ENCODE results near the gene COL4A5.

The COL4A5 gene

GRCh38 chrX:108704839-108705238, 265.2 kb downstream of the COL4A5 start:
- H3K27me3 ChIP-seq (ENCODE audit: insufficient read depth, low read length), result no peaks in the 10 kb centered on the region
- H3K79me2 ChIP-seq (ENCODE audit: insufficient read depth, low read length), result no peaks in the 10 kb centered on the region
- no peaks in the 10 kb centered on the region for H3K36me3 ChIP-seq (ENCODE audit: insufficient read depth, low read length)
- no peak overlapping the region for H3K4me2 ChIP-seq (ENCODE audit: low read length)
- no peak overlapping the region for H2AFZ ChIP-seq (ENCODE audit: low read length)
- no peak for TF ChIP-seq EZH2 (IDR thresholded peaks at IDR 0.05; ENCODE audit: borderline replicate concordance, low read length)
- TF ChIP-seq, protein P1, sequence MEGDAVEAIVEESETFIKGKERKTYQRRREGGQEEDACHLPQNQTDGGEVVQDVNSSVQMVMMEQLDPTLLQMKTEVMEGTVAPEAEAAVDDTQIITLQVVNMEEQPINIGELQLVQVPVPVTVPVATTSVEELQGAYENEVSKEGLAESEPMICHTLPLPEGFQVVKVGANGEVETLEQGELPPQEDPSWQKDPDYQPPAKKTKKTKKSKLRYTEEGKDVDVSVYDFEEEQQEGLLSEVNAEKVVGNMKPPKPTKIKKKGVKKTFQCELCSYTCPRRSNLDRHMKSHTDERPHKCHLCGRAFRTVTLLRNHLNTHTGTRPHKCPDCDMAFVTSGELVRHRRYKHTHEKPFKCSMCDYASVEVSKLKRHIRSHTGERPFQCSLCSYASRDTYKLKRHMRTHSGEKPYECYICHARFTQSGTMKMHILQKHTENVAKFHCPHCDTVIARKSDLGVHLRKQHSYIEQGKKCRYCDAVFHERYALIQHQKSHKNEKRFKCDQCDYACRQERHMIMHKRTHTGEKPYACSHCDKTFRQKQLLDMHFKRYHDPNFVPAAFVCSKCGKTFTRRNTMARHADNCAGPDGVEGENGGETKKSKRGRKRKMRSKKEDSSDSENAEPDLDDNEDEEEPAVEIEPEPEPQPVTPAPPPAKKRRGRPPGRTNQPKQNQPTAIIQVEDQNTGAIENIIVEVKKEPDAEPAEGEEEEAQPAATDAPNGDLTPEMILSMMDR (IDR thresholded peaks at IDR 0.05; ENCODE audit: low read length), result no peak
- H3K4me1 ChIP-seq (ENCODE audit: insufficient read depth, low read length, severe bottlenecking), result no peaks in the 10 kb centered on the region
- no peaks in the 10 kb centered on the region for H3F3A ChIP-seq (ENCODE audit: insufficient read depth, low read length)
- no peak overlapping the region for H3K27ac ChIP-seq (ENCODE audit: low read depth, low read length, poor library complexity, severe bottlenecking)
- H3K9ac ChIP-seq (ENCODE audit: low read length), result no peak overlapping the region
- H3K9me2 ChIP-seq (ENCODE audit: low read depth, low read length), result no peaks in the 10 kb centered on the region
- H3K4me3 ChIP-seq (ENCODE audit: low read depth, low read length, poor library complexity, severe bottlenecking), result no peak overlapping the region
- no peaks in the 10 kb centered on the region for H3K9me3 ChIP-seq (ENCODE audit: low read length)
- no peaks in the 10 kb centered on the region for H4K20me1 ChIP-seq (ENCODE audit: insufficient read depth, low read length)

DNA sequence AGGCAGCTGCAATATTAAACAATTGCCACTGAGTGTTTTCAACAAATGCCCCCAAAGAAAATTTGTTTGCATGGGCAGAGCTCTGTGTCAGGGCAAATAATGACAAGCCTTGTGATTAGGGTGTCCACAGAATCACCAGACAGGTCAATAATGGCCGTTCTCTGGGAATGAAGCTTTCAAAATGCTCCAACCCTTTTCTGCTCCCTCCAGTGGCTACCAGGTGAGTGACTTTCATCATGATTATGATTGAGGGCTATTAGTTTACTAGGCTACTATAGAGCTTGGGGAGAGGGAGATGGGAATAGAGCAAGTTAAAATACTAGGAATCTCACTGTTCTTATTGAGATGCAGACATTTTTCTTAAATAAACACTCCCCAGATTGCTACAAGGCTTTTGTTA, 273.2 kb downstream of the COL4A5 start:
- no peak overlapping the region for H3K9ac ChIP-seq (ENCODE audit: low read length)
- H4K20me1 ChIP-seq (ENCODE audit: insufficient read depth, low read length), result no peaks in the 10 kb centered on the region
- H3K27me3 ChIP-seq (ENCODE audit: insufficient read depth, low read length), result no peaks in the 10 kb centered on the region
- no peaks in the 10 kb centered on the region for H3K79me2 ChIP-seq (ENCODE audit: insufficient read depth, low read length)
- H3K4me3 ChIP-seq (ENCODE audit: low read depth, low read length, poor library complexity, severe bottlenecking), result no peak overlapping the region
- no peak for TF ChIP-seq EZH2 (IDR thresholded peaks at IDR 0.05; ENCODE audit: borderline replicate concordance, low read length)
- TF ChIP-seq, protein P1 (IDR thresholded peaks at IDR 0.05; ENCODE audit: low read length), result no peak
- H3F3A ChIP-seq (ENCODE audit: insufficient read depth, low read length), result no peaks in the 10 kb centered on the region
- H3K27ac ChIP-seq (ENCODE audit: low read depth, low read length, poor library complexity, severe bottlenecking), result no peak overlapping the region
- no peaks in the 10 kb centered on the region for H3K9me3 ChIP-seq (ENCODE audit: low read length)
- no peaks in the 10 kb centered on the region for H3K36me3 ChIP-seq (ENCODE audit: insufficient read depth, low read length)
- no peaks in the 10 kb centered on the region for H3K9me2 ChIP-seq (ENCODE audit: low read depth, low read length)
- no peak overlapping the region for H3K4me2 ChIP-seq (ENCODE audit: low read length)
- no peaks in the 10 kb centered on the region for H3K4me1 ChIP-seq (ENCODE audit: insufficient read depth, low read length, severe bottlenecking)
- H2AFZ ChIP-seq (ENCODE audit: low read length), result no peak overlapping the region

- no peak overlapping the region for H3K4me2 ChIP-seq (ENCODE audit: low read length)
- H3K79me2 ChIP-seq (ENCODE audit: insufficient read depth, low read length), result no peaks in the 10 kb centered on the region
- no peak overlapping the region for H2AFZ ChIP-seq (ENCODE audit: low read length)
- H3K4me3 ChIP-seq (ENCODE audit: low read depth, low read length, poor library complexity, severe bottlenecking), result no peak overlapping the region
- no peaks in the 10 kb centered on the region for H3K4me1 ChIP-seq (ENCODE audit: insufficient read depth, low read length, severe bottlenecking)
- TF ChIP-seq, protein P1 (IDR thresholded peaks at IDR 0.05; ENCODE audit: low read length), result no peak
- TF ChIP-seq EZH2 (IDR thresholded peaks at IDR 0.05; ENCODE audit: borderline replicate concordance, low read length), result no peak
- no peaks in the 10 kb centered on the region for H3K9me2 ChIP-seq (ENCODE audit: low read depth, low read length)
- H3K9me3 ChIP-seq (ENCODE audit: low read length), result no peaks in the 10 kb centered on the region
- no peaks in the 10 kb centered on the region for H3K36me3 ChIP-seq (ENCODE audit: insufficient read depth, low read length)
- H3K27ac ChIP-seq (ENCODE audit: low read depth, low read length, poor library complexity, severe bottlenecking), result no peak overlapping the region
- H4K20me1 ChIP-seq (ENCODE audit: insufficient read depth, low read length), result no peaks in the 10 kb centered on the region
- no peaks in the 10 kb centered on the region for H3F3A ChIP-seq (ENCODE audit: insufficient read depth, low read length)
- no peak overlapping the region for H3K9ac ChIP-seq (ENCODE audit: low read length)
- H3K27me3 ChIP-seq (ENCODE audit: insufficient read depth, low read length), result no peaks in the 10 kb centered on the region
Observed at GRCh38 chrX:108722561-108722960, 282.9 kb downstream of the COL4A5 start.
